Measurements from ENCODE around the gene HSD17B8.

GRCh38 chr6:33248932-33249731, 44.7 kb downstream of the HSD17B8 start:
- peak in 2 of 6 experiments; percentile 3 to 9 for TF ChIP-seq CTCF (IDR thresholded peaks at IDR 0.05)
- peak; percentile 24 to 81 for TF ChIP-seq POLR2A (IDR thresholded peaks at IDR 0.05)
